AG04450 (cell line): ENCODE data around the gene TAS1R3. TPM values are rescaled to one million over a fixed set of nuclear protein-coding genes. Genes with fewer than 3 reads are reported as not detected.

Experiments
- CTCF ChIA-PET: fragments of 300-600, 350-600 bp; formaldehyde crosslinking; extraction: SDS; loops from one replicate; lab custom pipeline; 2022; ENCODE audit warnings: antibody characterized with exemption, inconsistent platforms; lab: Charles Lee
- POLR2A ChIA-PET: fragments of 350-600 bp; formaldehyde crosslinking; extraction: SDS; loops from one replicate; lab custom pipeline; 2021; ENCODE audit warnings: antibody characterized with exemption, inconsistent platforms; lab: Yijun Ruan, JAX
- DNase-seq: peaks from one replicate; pipeline ENCODE4 v3.0.0-alpha.2; 2011; ENCODE audit warnings: low read depth, low spot score
- H3K27ac ChIP-seq: one replicate; pipeline ENCODE4 v1.5.1; 2012; ENCODE audit warnings: low read depth, low read length, control low read depth
- H3K27me3 ChIP-seq: one replicate; pipeline ENCODE4 v1.6.0; 2012; ENCODE audit warnings: low read length; ENCODE audit not compliant: control insufficient read depth, insufficient read depth
- H3K4me3 ChIP-seq: 2 replicates; pipeline ENCODE4 v1.5.1; 2011; ENCODE audit warnings: mild to moderate bottlenecking, low read depth, low read length, control low read depth
- H3K9me3 ChIP-seq: 2 replicates; pipeline ENCODE4 v1.5.1; 2012; ENCODE audit warnings: low read length; ENCODE audit not compliant: control insufficient read depth, insufficient read depth
- polyA plus RNA-seq: library from polyadenylated mRNA; depleted of rRNA; stranded (reverse); fragments of >200 nt; gene quantifications from 2 replicates; pipeline ENCODE4 v1.2.3, GENCODE V29; 2011
- TF ChIP-seq, protein P1 (sequence below): IDR thresholded peaks from 2 replicates; pipeline ENCODE4 v1.5.1; 2011; ENCODE audit warnings: low read depth, low read length, control low read depth, inconsistent platforms

Gene TAS1R3
- polyA plus RNA-seq, 1 experiment = 0.10 TPM

- no peak overlapping the region for H3K27ac ChIP-seq
- peak overlapping the region; percentile 84 for H3K4me3 ChIP-seq
- TF ChIP-seq, protein P1, sequence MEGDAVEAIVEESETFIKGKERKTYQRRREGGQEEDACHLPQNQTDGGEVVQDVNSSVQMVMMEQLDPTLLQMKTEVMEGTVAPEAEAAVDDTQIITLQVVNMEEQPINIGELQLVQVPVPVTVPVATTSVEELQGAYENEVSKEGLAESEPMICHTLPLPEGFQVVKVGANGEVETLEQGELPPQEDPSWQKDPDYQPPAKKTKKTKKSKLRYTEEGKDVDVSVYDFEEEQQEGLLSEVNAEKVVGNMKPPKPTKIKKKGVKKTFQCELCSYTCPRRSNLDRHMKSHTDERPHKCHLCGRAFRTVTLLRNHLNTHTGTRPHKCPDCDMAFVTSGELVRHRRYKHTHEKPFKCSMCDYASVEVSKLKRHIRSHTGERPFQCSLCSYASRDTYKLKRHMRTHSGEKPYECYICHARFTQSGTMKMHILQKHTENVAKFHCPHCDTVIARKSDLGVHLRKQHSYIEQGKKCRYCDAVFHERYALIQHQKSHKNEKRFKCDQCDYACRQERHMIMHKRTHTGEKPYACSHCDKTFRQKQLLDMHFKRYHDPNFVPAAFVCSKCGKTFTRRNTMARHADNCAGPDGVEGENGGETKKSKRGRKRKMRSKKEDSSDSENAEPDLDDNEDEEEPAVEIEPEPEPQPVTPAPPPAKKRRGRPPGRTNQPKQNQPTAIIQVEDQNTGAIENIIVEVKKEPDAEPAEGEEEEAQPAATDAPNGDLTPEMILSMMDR = no peak
- H3K9me3 ChIP-seq = no peaks in the 10 kb centered on the region; the same call in 1 of the 2 replicates
- no peaks in the 10 kb centered on the region for H3K27me3 ChIP-seq
- ChIA-PET POLR2A (interaction anchor here (0.5 to 0.6 kb wide), 2 partner anchors 21 to 512 kb away, joined by 3 to 4 read pairs; partner anchors contain the start of gene AURKAIP1), CTCF (no interaction called here)
- no peak for DNase-seq
These were observed 23.5 kb downstream of the TAS1R3 start for GRCh38 chr1:1354271-1355247.

GRCh38 chr1:1355416-1355815 lies 24.3 kb downstream of the TAS1R3 start:
- peak overlapping the region; percentile 84 for H3K4me3 ChIP-seq
- DNase-seq = no peak
- POLR2A ChIA-PET = interaction anchor here (0.5 kb wide), 1 partner anchor 511 kb away, joined by 3 read pairs; no protein-coding TSS in a partner anchor
- TF ChIP-seq, protein P1 = no peak
- H3K27ac ChIP-seq = no peak overlapping the region
- CTCF ChIA-PET = no interaction called here
- H3K27me3 ChIP-seq = no peaks in the 10 kb centered on the region
- H3K9me3 ChIP-seq = no peaks in the 10 kb centered on the region; the same call in 1 of the 2 replicates

- Histone ChIP-seq H3K27me3 (no peaks in the 10 kb centered on the region), H3K27ac (no peak overlapping the region), H3K4me3 (peak overlapping the region; percentile 84), H3K9me3 (no peaks in the 10 kb centered on the region; the same call in 1 of the 2 replicates)
- TF ChIP-seq, protein P1 = no peak
- CTCF ChIA-PET = no interaction called here
- POLR2A ChIA-PET = no interaction called here
- no peak for DNase-seq
These were observed 25.2 kb downstream of the TAS1R3 start for GRCh38 chr1:1356166-1356795.

- TF ChIP-seq, protein P1 = no peak
- Histone ChIP-seq H3K27ac (peak overlapping the region; percentile 52), H3K4me3 (peak overlapping the region; percentile 84), H3K27me3 (no peaks in the 10 kb centered on the region), H3K9me3 (no peaks in the 10 kb centered on the region; the same call in 1 of the 2 replicates)
- DNase-seq = no peak
- ChIA-PET POLR2A (interaction anchor here (0.9 to 2.4 kb wide), 3 partner anchors 9 to 18 kb away, joined by 3 to 16 read pairs (median 7); partner anchors contain the start of gene AURKAIP1), CTCF (no interaction called here)
These were observed 25.8 kb downstream of the TAS1R3 start for GRCh38 chr1:1356796-1357401.
